ENCODE results near the gene ITSN2. TPM values are rescaled to one million over a fixed set of nuclear protein-coding genes. Genes with fewer than 3 reads are reported as not detected.

ITSN2 gene
- total and polyA plus RNA-seq, 4 donors, result 10.1 to 32.4 (median 21.6) TPM

- no peak for TF ChIP-seq FOXA1 (IDR thresholded peaks at IDR 0.05)
- H3K9ac ChIP-seq (ENCODE audit: low read depth in 1 of 2, low read length in 2 of 2), result no peak overlapping the region
- no peak for DNase-seq (ENCODE audit: low spot score)
- no peak overlapping the region for H3K27ac ChIP-seq (ENCODE audit: low read depth in 1 of 2, low read length in 2 of 2)
- H3K4me1 ChIP-seq (ENCODE audit: control insufficient read depth in 4 of 4, insufficient read depth in 4 of 4, low read length in 3 of 4), result no peaks in the 10 kb centered on the region
- H3K9me3 ChIP-seq (ENCODE audit: control insufficient read depth in 4 of 4, low read length in 3 of 4), result no peaks in the 10 kb centered on the region
- H3K4me3 ChIP-seq (ENCODE audit: low read depth in 1 of 3, low read length in 3 of 3), result no peak overlapping the region
- H3K36me3 ChIP-seq (ENCODE audit: control insufficient read depth in 4 of 4, insufficient read depth in 3 of 4, low read depth in 1 of 4, low read length in 3 of 4), result no peaks in the 10 kb centered on the region
- H3K27me3 ChIP-seq (ENCODE audit: control insufficient read depth in 4 of 4, insufficient read depth in 4 of 4, low read length in 3 of 4), result no peaks in the 10 kb centered on the region
- 89% methylated on average over 9 of the region's 9 CpGs for WGBS
Observed at GRCh38 chr2:24191156-24191555, 169.2 kb downstream of the ITSN2 start.

GRCh38 chr2:24190503-24190902 lies 169.8 kb downstream of the ITSN2 start:
- TF ChIP-seq MAX (IDR thresholded peaks at IDR 0.05), result no peak
- TF ChIP-seq SP1 (IDR thresholded peaks at IDR 0.05), result no peak
- TF ChIP-seq HNF4A (conservative IDR thresholded peaks at IDR 0.05), result no peak
- TF ChIP-seq YY1 (IDR thresholded peaks at IDR 0.05), result no peak
- TF ChIP-seq JUND (IDR thresholded peaks at IDR 0.05), result no peak
- Histone ChIP-seq H3K9ac (ENCODE audit: low read depth in 1 of 2, low read length in 2 of 2) (no peak overlapping the region), H3K4me3 (ENCODE audit: low read depth in 1 of 3, low read length in 3 of 3) (no peak overlapping the region), H3K27ac (ENCODE audit: low read depth in 1 of 2, low read length in 2 of 2) (no peak overlapping the region), H3K36me3 (ENCODE audit: control insufficient read depth in 4 of 4, insufficient read depth in 3 of 4, low read depth in 1 of 4, low read length in 3 of 4) (no peaks in the 10 kb centered on the region), H3K27me3 (ENCODE audit: control insufficient read depth in 4 of 4, insufficient read depth in 4 of 4, low read length in 3 of 4) (no peaks in the 10 kb centered on the region), H3K4me1 (ENCODE audit: control insufficient read depth in 4 of 4, insufficient read depth in 4 of 4, low read length in 3 of 4) (no peaks in the 10 kb centered on the region), H3K9me3 (ENCODE audit: control insufficient read depth in 4 of 4, low read length in 3 of 4) (no peaks in the 10 kb centered on the region)
- 91% methylated on average over 9 of the region's 9 CpGs for WGBS
- no peak for DNase-seq (ENCODE audit: low spot score)

GRCh38 chr2:24189551-24189950 lies 170.8 kb downstream of the ITSN2 start:
- DNase-seq (ENCODE audit: low spot score), result no peak
- Histone ChIP-seq H3K9me3 (ENCODE audit: control insufficient read depth in 4 of 4, low read length in 3 of 4) (no peaks in the 10 kb centered on the region), H3K9ac (ENCODE audit: low read depth in 1 of 2, low read length in 2 of 2) (no peak overlapping the region), H3K4me3 (ENCODE audit: low read depth in 1 of 3, low read length in 3 of 3) (no peak overlapping the region), H3K27ac (ENCODE audit: low read depth in 1 of 2, low read length in 2 of 2) (no peak overlapping the region), H3K4me1 (ENCODE audit: control insufficient read depth in 4 of 4, insufficient read depth in 4 of 4, low read length in 3 of 4) (no peaks in the 10 kb centered on the region), H3K36me3 (ENCODE audit: control insufficient read depth in 4 of 4, insufficient read depth in 3 of 4, low read depth in 1 of 4, low read length in 3 of 4) (no peaks in the 10 kb centered on the region), H3K27me3 (ENCODE audit: control insufficient read depth in 4 of 4, insufficient read depth in 4 of 4, low read length in 3 of 4) (no peaks in the 10 kb centered on the region)
- 87% methylated on average over 10 of the region's 10 CpGs for WGBS
- TF ChIP-seq MAX (IDR thresholded peaks at IDR 0.05) (no peak), REST (IDR thresholded peaks at IDR 0.05) (no peak), HNF4G (IDR thresholded peaks at IDR 0.05) (no peak), ATF3 (IDR thresholded peaks at IDR 0.05) (no peak), RXRA (IDR thresholded peaks at IDR 0.05) (no peak), ZBTB33 (IDR thresholded peaks at IDR 0.05) (no peak), TAF1 (conservative IDR thresholded peaks at IDR 0.05) (no peak)
